ENCODE measurements around the gene ESR1. TPM values are rescaled to one million over a fixed set of nuclear protein-coding genes. Genes with fewer than 3 reads are reported as not detected.

The ESR1 gene
- total and polyA plus RNA-seq, 12 donors: 0.09 to 1.9 (median 1.2) TPM

DNA sequence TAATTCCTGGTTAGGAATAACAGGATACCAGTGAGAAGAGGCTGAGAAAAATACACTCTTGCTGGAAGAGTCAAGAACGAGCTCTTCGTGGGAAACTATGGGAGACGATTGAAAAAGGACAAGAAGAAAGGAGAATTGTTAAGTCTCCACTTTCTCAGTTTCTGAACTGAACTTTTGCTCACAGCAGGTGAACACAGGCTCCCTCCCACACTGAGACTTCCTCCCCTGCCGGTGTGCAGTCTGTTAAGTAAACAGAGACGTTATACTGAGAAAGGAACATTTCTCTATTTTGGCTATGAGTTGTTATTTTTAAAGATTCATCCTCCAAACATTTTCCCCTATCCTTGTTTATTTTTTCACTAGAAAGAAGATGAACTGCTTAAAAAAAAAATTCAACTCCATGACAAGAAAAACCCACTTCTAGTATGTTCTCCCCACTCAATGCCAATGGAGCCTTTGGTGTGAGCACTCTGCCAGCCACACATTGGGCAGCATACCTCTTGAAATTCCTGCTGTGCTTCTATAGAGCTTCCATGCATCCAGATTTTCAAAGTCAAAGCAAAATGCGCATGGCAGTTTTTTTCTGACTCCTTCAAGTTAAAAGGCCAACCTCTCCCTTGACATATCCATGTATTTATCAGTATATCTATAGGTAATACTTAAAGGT lies 250.5 kb downstream of the ESR1 start:
- ATAC-seq (no peak), DNase-seq (no peak)
- no peak overlapping the region for H3K27ac ChIP-seq
- no peaks in the 10 kb centered on the region for H3K9me3 ChIP-seq
- intact Hi-C loops (cut with DNase I): no loop called here
- no peak overlapping the region for H3K4me3 ChIP-seq
- TF ChIP-seq, protein P1, sequence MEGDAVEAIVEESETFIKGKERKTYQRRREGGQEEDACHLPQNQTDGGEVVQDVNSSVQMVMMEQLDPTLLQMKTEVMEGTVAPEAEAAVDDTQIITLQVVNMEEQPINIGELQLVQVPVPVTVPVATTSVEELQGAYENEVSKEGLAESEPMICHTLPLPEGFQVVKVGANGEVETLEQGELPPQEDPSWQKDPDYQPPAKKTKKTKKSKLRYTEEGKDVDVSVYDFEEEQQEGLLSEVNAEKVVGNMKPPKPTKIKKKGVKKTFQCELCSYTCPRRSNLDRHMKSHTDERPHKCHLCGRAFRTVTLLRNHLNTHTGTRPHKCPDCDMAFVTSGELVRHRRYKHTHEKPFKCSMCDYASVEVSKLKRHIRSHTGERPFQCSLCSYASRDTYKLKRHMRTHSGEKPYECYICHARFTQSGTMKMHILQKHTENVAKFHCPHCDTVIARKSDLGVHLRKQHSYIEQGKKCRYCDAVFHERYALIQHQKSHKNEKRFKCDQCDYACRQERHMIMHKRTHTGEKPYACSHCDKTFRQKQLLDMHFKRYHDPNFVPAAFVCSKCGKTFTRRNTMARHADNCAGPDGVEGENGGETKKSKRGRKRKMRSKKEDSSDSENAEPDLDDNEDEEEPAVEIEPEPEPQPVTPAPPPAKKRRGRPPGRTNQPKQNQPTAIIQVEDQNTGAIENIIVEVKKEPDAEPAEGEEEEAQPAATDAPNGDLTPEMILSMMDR (IDR thresholded peaks at IDR 0.05): no peak
- no peaks in the 10 kb centered on the region for H3K36me3 ChIP-seq
- 63 to 64% methylated on average over 6 of the region's 6 CpGs for WGBS, 2 donors
- peaks cover 0 to 8% (median 0%) of the 10 kb centered on the region in 9 donors for H3K4me1 ChIP-seq
- peaks cover 0 to 10% (median 0%) of the 10 kb centered on the region in 7 donors for H3K27me3 ChIP-seq

DNA sequence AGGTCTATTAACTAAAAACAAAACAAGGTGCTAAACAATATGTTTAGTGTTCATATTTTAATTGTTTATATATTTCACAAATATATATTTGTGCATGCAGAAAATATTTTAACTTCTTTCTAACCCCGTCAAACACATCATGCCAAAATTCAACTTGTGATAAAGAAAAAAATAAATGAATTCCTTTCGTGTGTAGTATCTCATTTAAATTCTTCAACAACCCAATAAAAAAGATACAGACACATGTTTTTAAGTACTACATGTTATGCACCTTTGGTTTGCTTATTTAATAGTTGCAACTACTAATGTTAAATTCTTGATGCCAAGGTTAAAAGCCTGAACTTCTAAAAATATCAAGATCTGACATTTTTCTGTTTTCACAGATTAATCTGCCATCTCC lies 252.4 kb downstream of the ESR1 start:
- Histone ChIP-seq H3K4me3 (no peak overlapping the region), H3K9me3 (no peaks in the 10 kb centered on the region), H3K27ac (no peak overlapping the region), H3K36me3 (no peaks in the 10 kb centered on the region), H3K4me1 (peaks cover 0 to 13% (median 0%) of the 10 kb centered on the region in 9 donors), H3K27me3 (peaks cover 0 to 10% (median 0%) of the 10 kb centered on the region in 7 donors)
- no peak for ATAC-seq
- WGBS, 2 donors: 82 to 83% methylated on average over 2 of the region's 2 CpGs
- intact Hi-C loops (cut with DNase I): no loop called here
- DNase-seq: no peak
- TF ChIP-seq, protein P1 (IDR thresholded peaks at IDR 0.05): no peak

DNA sequence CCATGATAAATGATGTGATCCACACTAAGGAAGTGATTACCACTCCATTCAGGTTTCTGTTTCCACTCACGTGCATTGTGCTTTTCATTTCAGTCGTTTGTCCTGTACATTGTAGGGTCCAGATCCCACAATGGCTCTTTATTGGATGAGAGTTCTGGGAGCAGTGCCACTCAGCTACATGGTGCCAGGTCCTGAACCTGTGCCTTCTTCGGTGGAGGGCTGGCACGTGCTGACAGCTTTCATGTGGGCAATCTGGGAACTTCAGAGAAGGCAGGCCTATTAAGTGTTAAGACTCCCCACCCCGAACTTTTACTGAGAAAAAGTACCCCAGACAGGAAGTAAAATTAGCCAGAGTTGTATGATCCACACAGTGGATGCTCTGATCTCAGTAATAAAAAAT lies 255.0 kb downstream of the ESR1 start:
- Histone ChIP-seq H3K36me3 (no peaks in the 10 kb centered on the region), H3K27ac (no peak overlapping the region), H3K4me1 (peaks cover 0 to 13% (median 0%) of the 10 kb centered on the region in 9 donors), H3K27me3 (no peaks in the 10 kb centered on the region), H3K9me3 (no peaks in the 10 kb centered on the region), H3K4me3 (no peak overlapping the region)
- DNase-seq: no peak
- WGBS, 2 donors: 28 to 45% methylated on average over 5 of the region's 5 CpGs
- TF ChIP-seq, protein P1 (IDR thresholded peaks at IDR 0.05): no peak
- intact Hi-C loops (cut with DNase I): no loop called here
- peak in 1 of 8 donors; percentile 27 for ATAC-seq

DNA sequence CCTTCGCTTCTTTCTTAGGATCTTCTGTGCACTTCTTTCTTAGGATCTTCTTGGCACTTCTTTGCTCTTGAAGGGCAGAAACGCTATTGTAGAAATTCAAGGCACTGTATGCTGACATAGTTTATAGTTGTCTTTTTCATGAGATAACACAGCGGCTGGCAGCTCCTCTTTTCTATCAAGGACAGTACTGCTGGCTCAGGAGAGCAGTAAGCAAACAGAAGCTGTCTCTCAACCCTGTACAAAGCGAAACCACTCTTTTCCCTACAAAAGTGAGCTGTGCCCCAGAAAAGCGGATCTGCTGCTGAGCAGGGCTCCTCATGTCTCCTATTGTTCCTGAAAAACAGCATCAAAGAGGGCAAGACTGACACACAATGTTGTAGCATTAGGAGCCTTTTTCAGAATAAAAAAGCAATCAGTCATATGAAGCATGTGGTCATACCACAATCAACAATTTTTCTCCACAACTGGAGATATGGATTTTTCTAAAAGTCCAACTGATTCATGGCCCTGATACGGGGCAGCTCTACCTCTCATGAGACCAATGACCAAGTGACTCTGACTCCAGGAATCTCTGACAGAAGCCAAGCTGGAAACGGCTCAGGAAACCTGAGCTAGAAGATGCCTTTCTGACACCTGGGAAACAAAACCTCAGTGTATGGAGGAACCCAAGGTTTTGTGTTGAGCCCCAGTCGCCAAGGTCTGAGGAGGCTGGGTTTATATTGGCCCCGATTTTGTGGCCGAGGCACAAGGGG lies 255.9 kb downstream of the ESR1 start:
- 78 to 80% methylated on average over 10 of the region's 10 CpGs for WGBS, 2 donors
- H3K4me3 ChIP-seq: no peak overlapping the region

More for the DNA sequence above, 255.9 kb downstream of the ESR1 start:
- Histone ChIP-seq H3K9me3 (no peaks in the 10 kb centered on the region), H3K4me1 (peaks cover 0 to 13% (median 0%) of the 10 kb centered on the region in 9 donors), H3K27ac (no peak overlapping the region), H3K36me3 (no peaks in the 10 kb centered on the region), H3K27me3 (no peaks in the 10 kb centered on the region)
- no peak for DNase-seq
- ATAC-seq: peak in 1 of 8 donors; percentile 68
- TF ChIP-seq, protein P1 (IDR thresholded peaks at IDR 0.05): no peak
- intact Hi-C loops (cut with DNase I): no loop called here

Measured in heart right ventricle (tissue), 16 donors.